ENCODE results near the gene RMND1.

- TF ChIP-seq CTCF (IDR thresholded peaks at IDR 0.05) (no peak), POLR2A (IDR thresholded peaks at IDR 0.05) (no peak)
Observed at GRCh38 chr6:151434369-151434768, 17.6 kb downstream of the RMND1 start.
